ENCODE measurements around the gene SMIM20. TPM values are rescaled to one million over a fixed set of nuclear protein-coding genes. Genes with fewer than 3 reads are reported as not detected.

The SMIM20 gene
- total and polyA plus RNA-seq, 9 of the 15 experiments (the other 6 are each of a cell fraction or from before 2014, with no cell fraction given) = 25.1 to 51.0 (median 38.9) TPM

GRCh38 chr4:25913851-25914669, at the start of gene SMIM20 (continued):
- no peak for TF ChIP-seq RNF219 (CRISPR knock-in tag; IDR thresholded peaks at IDR 0.05)
- no peak for TF ChIP-seq ZNF551 (CRISPR knock-in tag; IDR thresholded peaks at IDR 0.05)
- TF ChIP-seq ZNF280B (CRISPR knock-in tag; IDR thresholded peaks at IDR 0.05) = no peak
- no peak for TF ChIP-seq MXD1 (CRISPR knock-in tag; IDR thresholded peaks at IDR 0.05; ENCODE audit: borderline replicate concordance, poor library complexity, severe bottlenecking)
- no peak for TF ChIP-seq ELF4 (CRISPR knock-in tag; IDR thresholded peaks at IDR 0.05)
- TF ChIP-seq PURB (CRISPR knock-in tag; IDR thresholded peaks at IDR 0.05; ENCODE audit: low read depth) = no peak
- no peak for TF ChIP-seq XRCC4 (IDR thresholded peaks at IDR 0.05; ENCODE audit: extremely low read depth, insufficient read depth, insufficient read length)
- no peak for TF ChIP-seq SRSF1 (IDR thresholded peaks at IDR 0.05; ENCODE audit: low read depth, low read length)
- no peak for TF ChIP-seq FOXP4 (CRISPR knock-in tag; IDR thresholded peaks at IDR 0.05; ENCODE audit: borderline replicate concordance)
- TF ChIP-seq ZFP1 (CRISPR knock-in tag; IDR thresholded peaks at IDR 0.05) = no peak
- peak; percentile 64 for TF ChIP-seq KDM5B (IDR thresholded peaks at IDR 0.05; ENCODE audit: insufficient replicate concordance, low read depth, low read length)
- peak; percentile 62 for TF ChIP-seq CCNT2 (IDR thresholded peaks at IDR 0.05; ENCODE audit: borderline replicate concordance, extremely low read depth, insufficient read length, low read depth, low read length)
- TF ChIP-seq ZC3H11A (IDR thresholded peaks at IDR 0.05; ENCODE audit: low read depth, low read length) = no peak
- TF ChIP-seq UBTF (IDR thresholded peaks at IDR 0.05; ENCODE audit: borderline replicate concordance in 1 of 2, low read depth in 2 of 2, low read length in 2 of 2) = peak; percentile 95 to 96; a peak in 3 of 4 replicates
- TF ChIP-seq ZBTB9 (CRISPR knock-in tag; IDR thresholded peaks at IDR 0.05) = peak; percentile 43; the same call in 1 of the 2 replicates
